ENCODE data around the gene CFAP157.

- TF ChIP-seq CTCF (IDR thresholded peaks at IDR 0.05; ENCODE audit: extremely low read depth in 1 of 2, insufficient read depth in 1 of 2, low read depth in 1 of 2, low read length in 2 of 2) (no peak), MAX (IDR thresholded peaks at IDR 0.05; ENCODE audit: insufficient read depth, insufficient read length) (no peak), EZH2 (IDR thresholded peaks at IDR 0.05; ENCODE audit: borderline replicate concordance, low read depth, low read length, severe bottlenecking) (no peak), POLR2A (IDR thresholded peaks at IDR 0.05; ENCODE audit: low read depth, low read length) (no peak), POLR2AphosphoS5 (IDR thresholded peaks at IDR 0.05; ENCODE audit: insufficient read depth, low read depth, low read length) (no peak)
Observed at GRCh38 chr9:127724012-127724411, 17.2 kb downstream of the CFAP157 start.

All from endothelial cell of umbilical vein (primary cell).